C1 segment of cervical spinal cord (tissue), 14 donors: Measurements from ENCODE around the gene MARCHF4.

Experiments
- DNase-seq, 14 donors: peaks; one replicate each; lab custom pipeline; 2025; lab: John Stamatoyannopoulos, UW

MARCHF4 gene

GRCh38 chr2:216371721-216372702, at the start of gene MARCHF4:
TSS of gene MARCHF4 (minus strand) at chr2:216372483. CDS start at chr2:216370260, 2,223 bp downstream.
- peak in 11 of 14 donors; percentile 5 to 66 (median 31) for DNase-seq

- no peak for DNase-seq
These were observed 48.3 kb upstream of the MARCHF4 start for GRCh38 chr2:216420367-216421101.

GRCh38 chr2:216418981-216419380, 46.7 kb upstream of the MARCHF4 start:
- no peak for DNase-seq

GRCh38 chr2:216416571-216417307, 44.5 kb upstream of the MARCHF4 start:
- no peak for DNase-seq

- DNase-seq = no peak
These were observed 43.3 kb upstream of the MARCHF4 start for GRCh38 chr2:216415541-216415940.

GRCh38 chr2:216414772-216415319, 42.6 kb upstream of the MARCHF4 start:
- DNase-seq = no peak

GRCh38 chr2:216413882-216414281, 41.6 kb upstream of the MARCHF4 start:
- no peak for DNase-seq

GRCh38 chr2:216412022-216412999, 40.0 kb upstream of the MARCHF4 start, which contains the start of gene SMARCAL1:
TSS of gene SMARCAL1 (plus strand) at chr2:216412484. CDS start at chr2:216414705, 2,221 bp downstream.
- peak; percentile 93 to 98 (median 97) for DNase-seq

- no peak for DNase-seq
These were observed 38.3 kb upstream of the MARCHF4 start for GRCh38 chr2:216410550-216410949.

GRCh38 chr2:216408426-216409290, 36.4 kb upstream of the MARCHF4 start:
- DNase-seq = peak in 1 of 14 donors; percentile 58

- no peak for DNase-seq
These were observed 34.5 kb upstream of the MARCHF4 start for GRCh38 chr2:216406826-216407225.

GRCh38 chr2:216405588-216405987, 33.3 kb upstream of the MARCHF4 start:
- no peak for DNase-seq

- DNase-seq = peak in 2 of 14 donors; percentile 1 to 8
These were observed 31.8 kb upstream of the MARCHF4 start for GRCh38 chr2:216404010-216404618.

- DNase-seq = no peak
These were observed 30.5 kb upstream of the MARCHF4 start for GRCh38 chr2:216402751-216403150.

- no peak for DNase-seq
These were observed 27.3 kb upstream of the MARCHF4 start for GRCh38 chr2:216399621-216400020.

- DNase-seq = no peak
These were observed 22.6 kb upstream of the MARCHF4 start for GRCh38 chr2:216394881-216395280.

- DNase-seq = no peak
These were observed 20.9 kb upstream of the MARCHF4 start for GRCh38 chr2:216392945-216393840.
